Tibial artery (tissue), 4 donors: ENCODE results near the gene DNAJB1.

Experiments
- DNase-seq, 2 donors: peaks; one replicate each; pipeline ENCODE4 v3.0.0-alpha.2; 2019
- H3K27ac ChIP-seq, 2 donors: fragments of 200-600 bp; sonication (generic) in 1 of 2; 1 replicate in 1 of 2; 2 replicates in 1 of 2; pipeline ENCODE4 v1.5.1; 2018 to 2019; ENCODE audit warnings: mild to moderate bottlenecking in 1 of 2
- H3K27me3 ChIP-seq, 2 donors: fragments of 200-600 bp; sonication (generic) in 1 of 2; one replicate each; pipeline versions ENCODE4 v1.5.1 to v1.6.0; 2016 to 2019
- H3K36me3 ChIP-seq, 3 donors: fragments of 200-600 bp; sonication (generic) in 2 of 3; one replicate each; pipeline ENCODE4 v1.5.1; 2016 to 2019; ENCODE audit warnings: mild to moderate bottlenecking in 2 of 3
- H3K4me1 ChIP-seq, 4 donors: fragments of 200-600 bp; sonication (generic) in 2 of 4; 1 replicate in 3 of 4; 2 replicates in 1 of 4; pipeline ENCODE4 v1.5.1; 2016 to 2019
- H3K4me3 ChIP-seq, 2 donors: fragments of 200-600 bp; sonication (generic) in 1 of 2; 1 replicate in 1 of 2; 2 replicates in 1 of 2; pipeline ENCODE4 v1.5.1; 2018 to 2019; ENCODE audit warnings: mild to moderate bottlenecking in 2 of 2
- H3K9me3 ChIP-seq, 3 donors: fragments of 200-600 bp; sonication (generic) in 1 of 3; one replicate each; pipeline ENCODE4 v1.5.1; 2016 to 2019
- intact Hi-C: fragments of 100-400 bp; cut with DNase I; formaldehyde crosslinking; loops from one replicate; pipeline ENCODE4 v1.15.0; 2023; ENCODE audit warnings: low total_unique reads
- TF ChIP-seq, protein P1 (sequence below), 2 experiments: fragments of 200-600 bp in 1 of 2; fragments of 450-650 bp in 1 of 2; IDR thresholded peaks; one replicate each; pipeline ENCODE4 v1.5.1; 2017 to 2019; ENCODE audit warnings: antibody characterized with exemption in 2 of 2, mild to moderate bottlenecking in 1 of 2, moderate library complexity in 1 of 2

Gene DNAJB1

GRCh38 chr19:14519860-14520407 lies 1.7 kb upstream of the DNAJB1 start:
- intact Hi-C loops, result no loop called here
- Histone ChIP-seq H3K27me3 (no peaks in the 10 kb centered on the region), H3K4me1 (peaks cover 0 to 29% (median 24%) of the 10 kb centered on the region in 4 donors), H3K9me3 (no peaks in the 10 kb centered on the region), H3K27ac (peak overlapping the region in 1 of 2 donors; percentile 99), H3K4me3 (no peak overlapping the region), H3K36me3 (peaks cover 16 to 22% (median 19%) of the 10 kb centered on the region in 3 donors)
- no peak for DNase-seq
- TF ChIP-seq, protein P1, sequence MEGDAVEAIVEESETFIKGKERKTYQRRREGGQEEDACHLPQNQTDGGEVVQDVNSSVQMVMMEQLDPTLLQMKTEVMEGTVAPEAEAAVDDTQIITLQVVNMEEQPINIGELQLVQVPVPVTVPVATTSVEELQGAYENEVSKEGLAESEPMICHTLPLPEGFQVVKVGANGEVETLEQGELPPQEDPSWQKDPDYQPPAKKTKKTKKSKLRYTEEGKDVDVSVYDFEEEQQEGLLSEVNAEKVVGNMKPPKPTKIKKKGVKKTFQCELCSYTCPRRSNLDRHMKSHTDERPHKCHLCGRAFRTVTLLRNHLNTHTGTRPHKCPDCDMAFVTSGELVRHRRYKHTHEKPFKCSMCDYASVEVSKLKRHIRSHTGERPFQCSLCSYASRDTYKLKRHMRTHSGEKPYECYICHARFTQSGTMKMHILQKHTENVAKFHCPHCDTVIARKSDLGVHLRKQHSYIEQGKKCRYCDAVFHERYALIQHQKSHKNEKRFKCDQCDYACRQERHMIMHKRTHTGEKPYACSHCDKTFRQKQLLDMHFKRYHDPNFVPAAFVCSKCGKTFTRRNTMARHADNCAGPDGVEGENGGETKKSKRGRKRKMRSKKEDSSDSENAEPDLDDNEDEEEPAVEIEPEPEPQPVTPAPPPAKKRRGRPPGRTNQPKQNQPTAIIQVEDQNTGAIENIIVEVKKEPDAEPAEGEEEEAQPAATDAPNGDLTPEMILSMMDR (IDR thresholded peaks at IDR 0.05), result no peak

DNA sequence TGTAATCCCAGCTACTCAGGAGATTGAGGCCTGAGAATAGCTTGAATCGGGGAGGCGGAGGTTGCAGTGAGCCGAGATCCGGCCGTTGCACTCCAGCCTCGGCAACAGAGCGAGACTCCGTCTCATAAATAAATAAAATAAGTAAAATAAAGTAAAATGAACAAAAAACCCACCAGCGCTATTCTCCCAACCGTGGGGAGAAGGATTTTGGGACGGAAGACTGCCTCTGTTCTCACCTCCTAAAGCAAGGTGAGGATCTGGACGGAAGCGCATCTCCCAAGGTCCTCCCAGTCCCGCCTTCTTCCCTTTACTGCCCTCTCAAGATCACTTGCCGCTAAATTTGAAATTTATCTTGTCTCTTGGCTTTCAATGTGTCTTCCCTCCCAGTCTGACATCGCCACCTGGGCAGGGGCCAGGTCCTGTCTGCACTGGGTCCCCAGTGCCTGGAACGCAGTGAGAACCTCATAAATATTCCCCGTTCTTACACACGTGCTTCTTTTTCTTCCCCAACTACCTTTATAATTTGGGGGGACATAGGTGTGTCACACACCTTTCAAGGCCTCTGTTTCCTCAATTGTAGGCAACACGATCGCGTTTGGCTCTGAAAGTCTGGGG lies 1.2 kb upstream of the DNAJB1 start:
- Histone ChIP-seq H3K4me3 (no peak overlapping the region), H3K9me3 (no peaks in the 10 kb centered on the region), H3K4me1 (peaks cover 0 to 35% (median 27%) of the 10 kb centered on the region in 4 donors), H3K36me3 (peaks cover 22 to 28% (median 25%) of the 10 kb centered on the region in 3 donors), H3K27me3 (no peaks in the 10 kb centered on the region), H3K27ac (peak overlapping the region; percentile 98 to 99)
- intact Hi-C loops, result no loop called here
- TF ChIP-seq, protein P1 (IDR thresholded peaks at IDR 0.05), result no peak
- no peak for DNase-seq

DNA sequence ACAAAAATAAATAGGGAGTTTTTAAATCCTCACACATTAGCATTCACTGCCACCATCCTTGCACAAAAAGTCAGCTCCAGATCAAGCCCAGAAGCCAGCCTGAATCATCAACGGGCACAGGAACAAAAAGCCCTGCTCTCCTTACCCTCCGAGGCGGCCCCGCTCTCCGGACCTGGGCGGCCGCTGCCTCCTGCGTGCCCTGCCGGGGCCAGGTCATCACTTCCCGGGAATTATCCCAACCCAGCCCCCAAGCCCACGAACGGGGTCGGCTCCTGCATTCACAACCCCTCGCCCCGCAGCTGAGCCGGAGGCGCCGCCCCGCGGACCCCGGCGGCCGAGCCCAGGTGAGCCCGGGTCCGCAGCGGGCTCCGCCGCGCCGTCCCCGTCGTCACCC lies 754 bp downstream of the DNAJB1 start:
- Histone ChIP-seq H3K4me3 (peak overlapping the region; percentile 90 to 92), H3K36me3 (peaks cover 25 to 43% (median 38%) of the 10 kb centered on the region in 3 donors), H3K27me3 (no peaks in the 10 kb centered on the region), H3K4me1 (peaks cover 0 to 39% (median 28%) of the 10 kb centered on the region in 4 donors), H3K9me3 (no peaks in the 10 kb centered on the region), H3K27ac (peak overlapping the region; percentile 98 to 99)
- TF ChIP-seq, protein P1 (IDR thresholded peaks at IDR 0.05), result no peak
- DNase-seq, result no peak
- intact Hi-C loops, result no loop called here

- no peak for DNase-seq
- intact Hi-C loops, result no loop called here
- Histone ChIP-seq H3K4me1 (peaks cover 0 to 39% (median 28%) of the 10 kb centered on the region in 4 donors), H3K4me3 (peak overlapping the region; percentile 90 to 92), H3K27ac (peak overlapping the region; percentile 98 to 99), H3K36me3 (peaks cover 25 to 43% (median 38%) of the 10 kb centered on the region in 3 donors), H3K9me3 (no peaks in the 10 kb centered on the region), H3K27me3 (no peaks in the 10 kb centered on the region)
- TF ChIP-seq, protein P1 (IDR thresholded peaks at IDR 0.05), result no peak
These were observed 1.3 kb downstream of the DNAJB1 start for GRCh38 chr19:14516746-14517438.

DNA sequence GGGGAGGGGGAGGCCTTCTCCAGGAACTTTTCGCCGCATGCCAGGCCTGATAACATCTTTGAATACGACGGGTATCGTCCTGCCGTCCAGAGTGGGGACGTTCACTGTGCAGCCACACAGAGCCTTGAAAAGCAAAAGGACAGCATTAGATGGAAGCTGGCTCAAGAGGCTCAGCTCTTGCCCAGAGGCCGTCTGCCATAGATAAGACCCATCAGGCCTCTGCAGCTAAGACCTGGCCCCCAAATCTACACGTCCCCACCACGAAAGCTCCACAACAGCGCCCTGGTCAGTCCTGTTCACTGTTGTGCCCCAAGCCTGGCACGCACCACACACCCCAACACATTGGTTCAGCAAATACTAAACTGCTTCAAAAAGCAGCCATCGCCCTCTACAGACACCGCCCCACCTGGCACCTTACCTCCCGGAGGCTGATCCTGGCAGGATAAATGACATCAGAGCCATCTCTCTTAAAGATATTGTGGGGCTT lies 2.1 kb downstream of the DNAJB1 start:
- H3K27ac ChIP-seq, result peak overlapping the region; percentile 98 to 99
- intact Hi-C loops, result no loop called here
- DNase-seq, result no peak

More for the DNA sequence above, 2.1 kb downstream of the DNAJB1 start:
- Histone ChIP-seq H3K4me1 (peaks cover 0 to 39% (median 28%) of the 10 kb centered on the region in 4 donors), H3K36me3 (peaks cover 25 to 43% (median 38%) of the 10 kb centered on the region in 3 donors), H3K27me3 (no peaks in the 10 kb centered on the region), H3K9me3 (no peaks in the 10 kb centered on the region), H3K4me3 (peak overlapping the region; percentile 90 to 92)
- TF ChIP-seq, protein P1 (IDR thresholded peaks at IDR 0.05), result no peak
